Measurements from ENCODE around the gene PCDHA6. TPM values are rescaled to one million over a fixed set of nuclear protein-coding genes. Genes with fewer than 3 reads are reported as not detected.
"Not testable (repeated sequence)": the region's sequence is repeated elsewhere in the genome, so short reads cannot be mapped to it uniquely, and the experiment has no call there.

The PCDHA6 gene
- total RNA-seq, 3 donors from 2014 or later = 0.29 to 0.47 (median 0.35) TPM

DNA sequence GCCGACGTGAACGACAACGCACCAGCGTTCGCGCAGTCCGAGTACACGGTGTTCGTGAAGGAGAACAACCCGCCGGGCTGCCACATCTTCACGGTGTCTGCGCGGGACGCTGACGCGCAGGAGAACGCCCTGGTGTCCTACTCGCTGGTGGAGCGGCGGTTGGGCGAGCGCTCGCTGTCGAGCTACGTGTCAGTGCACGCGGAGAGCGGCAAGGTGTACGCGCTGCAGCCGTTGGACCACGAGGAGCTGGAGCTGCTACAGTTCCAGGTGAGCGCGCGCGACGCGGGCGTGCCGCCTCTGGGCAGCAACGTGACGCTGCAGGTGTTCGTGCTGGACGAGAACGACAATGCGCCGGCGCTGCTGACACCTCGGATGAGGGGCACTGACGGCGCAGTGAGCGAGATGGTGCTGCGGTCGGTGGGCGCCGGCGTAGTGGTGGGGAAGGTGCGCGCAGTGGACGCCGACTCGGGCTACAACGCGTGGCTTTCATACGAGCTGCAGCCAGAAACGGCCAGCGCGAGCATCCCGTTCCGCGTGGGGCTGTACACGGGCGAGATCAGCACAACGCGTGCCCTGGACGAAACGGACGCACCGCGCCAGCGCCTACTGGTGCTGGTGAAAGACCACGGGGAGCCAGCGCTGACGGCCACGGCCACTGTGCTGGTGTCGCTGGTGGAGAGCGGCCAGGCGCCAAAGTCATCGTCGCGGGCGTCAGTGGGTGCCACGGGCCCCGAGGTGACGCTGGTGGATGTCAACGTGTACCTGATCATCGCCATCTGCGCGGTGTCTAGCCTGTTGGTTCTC is 22.3 kb downstream of the PCDHA6 start:
- H3K4me3 ChIP-seq; DNase-seq; H3K36me3 ChIP-seq (ENCODE audit: low read depth); H3K4me1 ChIP-seq (ENCODE audit: low read depth); intact Hi-C loops (cut with DNase I, micrococcal nuclease); ATAC-seq: not testable (repeated sequence)
- H3K9me3 ChIP-seq = peaks cover 11% of the 10 kb centered on the region

DNA sequence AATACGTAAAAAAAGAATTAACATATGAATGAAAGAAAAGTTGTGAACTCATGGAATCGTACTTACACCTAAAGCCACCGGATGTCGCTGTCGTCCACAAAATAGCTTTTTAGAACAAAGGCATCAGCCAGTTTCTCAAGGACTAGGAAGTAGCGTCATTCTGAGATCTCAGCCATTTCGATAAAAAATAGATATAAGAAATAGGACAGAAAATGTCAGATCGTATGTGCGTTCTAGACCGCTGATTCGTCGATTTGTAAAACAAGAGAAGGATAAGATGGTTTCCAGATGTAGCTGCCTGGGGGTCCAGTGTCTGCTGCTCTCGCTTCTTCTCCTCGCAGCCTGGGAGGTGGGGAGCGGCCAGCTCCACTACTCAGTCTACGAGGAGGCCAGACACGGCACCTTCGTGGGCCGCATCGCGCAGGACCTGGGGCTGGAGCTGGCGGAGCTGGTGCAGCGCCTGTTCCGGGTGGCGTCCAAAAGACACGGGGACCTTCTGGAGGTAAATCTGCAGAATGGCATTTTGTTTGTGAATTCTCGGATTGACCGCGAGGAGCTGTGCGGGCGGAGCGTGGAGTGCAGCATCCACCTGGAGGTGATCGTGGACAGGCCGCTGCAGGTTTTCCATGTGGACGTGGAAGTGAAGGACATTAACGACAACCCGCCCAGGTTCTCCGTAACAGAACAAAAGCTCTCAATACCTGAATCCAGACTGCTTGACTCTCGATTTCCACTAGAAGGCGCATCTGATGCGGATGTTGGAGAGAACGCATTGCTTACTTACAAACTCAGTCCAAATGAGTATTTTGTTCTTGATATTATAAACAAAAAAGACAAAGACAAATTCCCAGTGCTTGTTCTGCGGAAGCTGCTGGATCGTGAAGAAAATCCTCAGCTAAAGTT is 28.3 kb downstream of the PCDHA6 start, which contains the start of gene PCDHA10:
TSS of gene PCDHA10 (plus strand) at position 126 of the 903 bp plus-strand sequence. CDS start at position 278, 152 bp downstream.
- Histone ChIP-seq H3K36me3 (ENCODE audit: low read depth) (no peaks in the 10 kb centered on the region), H3K4me1 (ENCODE audit: low read depth) (no peaks in the 10 kb centered on the region), H3K4me3 (no peak within 1 kb of the TSS), H3K9me3 (peaks cover 29% of the 10 kb centered on the region)
- DNase-seq (peak in 1 of 3 donors; percentile 28), ATAC-seq (no peak)
- TF ChIP-seq, protein P1, sequence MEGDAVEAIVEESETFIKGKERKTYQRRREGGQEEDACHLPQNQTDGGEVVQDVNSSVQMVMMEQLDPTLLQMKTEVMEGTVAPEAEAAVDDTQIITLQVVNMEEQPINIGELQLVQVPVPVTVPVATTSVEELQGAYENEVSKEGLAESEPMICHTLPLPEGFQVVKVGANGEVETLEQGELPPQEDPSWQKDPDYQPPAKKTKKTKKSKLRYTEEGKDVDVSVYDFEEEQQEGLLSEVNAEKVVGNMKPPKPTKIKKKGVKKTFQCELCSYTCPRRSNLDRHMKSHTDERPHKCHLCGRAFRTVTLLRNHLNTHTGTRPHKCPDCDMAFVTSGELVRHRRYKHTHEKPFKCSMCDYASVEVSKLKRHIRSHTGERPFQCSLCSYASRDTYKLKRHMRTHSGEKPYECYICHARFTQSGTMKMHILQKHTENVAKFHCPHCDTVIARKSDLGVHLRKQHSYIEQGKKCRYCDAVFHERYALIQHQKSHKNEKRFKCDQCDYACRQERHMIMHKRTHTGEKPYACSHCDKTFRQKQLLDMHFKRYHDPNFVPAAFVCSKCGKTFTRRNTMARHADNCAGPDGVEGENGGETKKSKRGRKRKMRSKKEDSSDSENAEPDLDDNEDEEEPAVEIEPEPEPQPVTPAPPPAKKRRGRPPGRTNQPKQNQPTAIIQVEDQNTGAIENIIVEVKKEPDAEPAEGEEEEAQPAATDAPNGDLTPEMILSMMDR (IDR thresholded peaks at IDR 0.05) = no peak
- intact Hi-C loops (cut with DNase I, micrococcal nuclease) = no loop called here

DNA sequence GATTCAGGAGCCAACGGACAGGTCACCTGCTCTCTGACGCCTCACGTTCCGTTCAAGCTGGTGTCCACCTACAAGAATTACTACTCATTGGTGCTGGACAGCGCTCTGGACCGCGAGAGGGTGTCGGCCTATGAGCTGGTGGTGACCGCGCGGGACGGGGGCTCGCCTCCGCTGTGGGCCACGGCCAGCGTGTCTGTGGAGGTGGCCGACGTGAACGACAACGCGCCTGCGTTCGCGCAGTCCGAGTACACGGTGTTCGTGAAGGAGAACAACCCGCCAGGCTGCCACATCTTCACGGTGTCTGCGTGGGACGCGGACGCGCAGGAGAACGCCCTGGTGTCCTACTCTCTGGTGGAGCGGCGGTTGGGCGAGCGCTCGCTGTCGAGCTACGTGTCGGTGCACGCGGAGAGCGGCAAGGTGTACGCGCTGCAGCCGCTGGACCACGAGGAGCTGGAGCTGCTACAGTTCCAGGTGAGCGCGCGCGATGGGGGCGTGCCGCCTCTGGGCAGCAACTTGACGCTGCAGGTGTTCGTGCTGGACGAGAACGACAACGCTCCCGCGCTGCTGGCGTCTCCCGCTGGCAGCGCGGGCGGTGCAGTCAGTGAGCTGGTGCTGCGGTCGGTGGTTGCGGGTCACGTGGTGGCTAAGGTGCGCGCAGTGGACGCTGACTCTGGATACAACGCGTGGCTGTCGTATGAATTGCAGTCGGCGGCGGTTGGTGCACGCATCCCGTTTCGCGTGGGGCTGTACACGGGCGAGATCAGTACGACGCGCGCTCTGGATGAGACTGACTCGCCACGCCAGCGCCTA is 29.6 kb downstream of the PCDHA6 start:
- intact Hi-C loops (cut with DNase I, micrococcal nuclease) = no loop called here
- Histone ChIP-seq H3K36me3 (ENCODE audit: low read depth) (no peaks in the 10 kb centered on the region), H3K9me3 (peaks cover 41% of the 10 kb centered on the region), H3K4me3 (no peak overlapping the region), H3K4me1 (ENCODE audit: low read depth) (no peaks in the 10 kb centered on the region)
- ATAC-seq (no peak), DNase-seq (no peak)
- TF ChIP-seq, protein P1 (IDR thresholded peaks at IDR 0.05) = no peak

- no peak for ATAC-seq
- no peaks in the 10 kb centered on the region for H3K4me1 ChIP-seq (ENCODE audit: low read depth)
- no peak for DNase-seq
These were observed 30.2 kb downstream of the PCDHA6 start for GRCh38 chr5:140857987-140858240.

DNA sequence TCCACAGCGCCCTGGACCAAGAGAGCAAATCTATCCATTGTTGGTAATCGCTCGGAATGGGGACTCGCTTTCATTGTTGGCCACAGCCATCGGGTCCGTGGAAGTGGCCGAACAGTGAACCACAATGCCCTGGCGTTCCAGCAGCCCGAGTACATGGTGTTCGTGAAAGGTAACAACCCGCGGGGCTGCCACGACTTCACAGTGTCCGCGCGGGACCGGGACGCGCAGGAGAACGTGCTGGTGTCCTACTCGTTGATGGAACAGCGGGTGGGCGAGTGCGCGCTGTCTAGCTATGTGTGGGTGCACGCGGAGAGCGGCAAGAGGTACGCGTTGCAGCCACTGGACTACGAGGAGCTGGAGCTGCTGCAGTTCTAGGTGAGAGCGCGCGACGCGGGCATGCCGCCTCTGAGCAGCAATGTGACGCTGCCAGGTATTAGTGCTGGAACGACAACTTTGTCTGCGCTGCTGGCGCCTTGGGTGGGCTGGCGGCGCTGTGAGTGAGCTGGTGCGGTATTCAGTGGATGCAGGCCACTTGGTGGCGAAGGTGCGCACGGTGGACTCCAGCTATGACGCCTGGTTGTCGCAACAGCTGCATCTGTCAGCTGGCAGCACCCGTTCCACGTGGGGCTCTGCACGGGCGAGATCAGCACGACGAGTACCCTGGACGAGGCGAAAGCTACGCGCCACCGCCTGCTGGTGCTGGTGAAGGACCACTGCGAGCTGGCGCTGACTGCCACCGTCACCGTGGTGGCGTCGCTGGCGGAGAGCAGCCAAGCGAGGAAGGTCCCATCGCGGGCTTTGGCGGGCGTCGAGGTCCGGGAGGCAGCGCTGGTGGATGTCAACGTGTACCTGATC is 34.9 kb downstream of the PCDHA6 start:
- DNase-seq (no peak), ATAC-seq (no peak)
- H3K4me1 ChIP-seq (ENCODE audit: low read depth) = no peaks in the 10 kb centered on the region
- H3K9me3 ChIP-seq = peaks cover 38% of the 10 kb centered on the region
- no peaks in the 10 kb centered on the region for H3K36me3 ChIP-seq (ENCODE audit: low read depth)
- intact Hi-C loops (cut with DNase I, micrococcal nuclease) = no loop called here
- no peak overlapping the region for H3K4me3 ChIP-seq
- TF ChIP-seq, protein P1 (IDR thresholded peaks at IDR 0.05) = no peak

More at GRCh38 chr5:140857987-140858240, 30.2 kb downstream of the PCDHA6 start:
- Histone ChIP-seq H3K9me3 (peaks cover 45% of the 10 kb centered on the region), H3K4me3 (no peak overlapping the region), H3K36me3 (ENCODE audit: low read depth) (no peaks in the 10 kb centered on the region)
- intact Hi-C loops (cut with DNase I, micrococcal nuclease) = no loop called here
- TF ChIP-seq, protein P1 (IDR thresholded peaks at IDR 0.05) = no peak

All from mucosa of descending colon (tissue), 3 donors.